Fibroblast of lung (primary cell): Measurements from ENCODE around the gene ZBTB7C.

Source experiments
- CTCF ChIP-seq, 2 donors: IDR thresholded peaks in 1 of 2; conservative IDR thresholded peaks in 1 of 2; 1 replicate in 1 of 2; 2 replicates in 1 of 2; pipeline ENCODE4 v1.5.1; 2011 to 2012; ENCODE audit warnings: low read length in 2 of 2, control low read depth in 1 of 2, inconsistent platforms in 1 of 2, low read depth in 1 of 2, mild to moderate bottlenecking in 1 of 2
- EZH2 ChIP-seq: IDR thresholded peaks from 2 replicates; pipeline ENCODE4 v1.5.1; 2012; ENCODE audit warnings: low read length, control low read depth, mild to moderate bottlenecking; ENCODE audit errors: missing control alignments

DNA sequence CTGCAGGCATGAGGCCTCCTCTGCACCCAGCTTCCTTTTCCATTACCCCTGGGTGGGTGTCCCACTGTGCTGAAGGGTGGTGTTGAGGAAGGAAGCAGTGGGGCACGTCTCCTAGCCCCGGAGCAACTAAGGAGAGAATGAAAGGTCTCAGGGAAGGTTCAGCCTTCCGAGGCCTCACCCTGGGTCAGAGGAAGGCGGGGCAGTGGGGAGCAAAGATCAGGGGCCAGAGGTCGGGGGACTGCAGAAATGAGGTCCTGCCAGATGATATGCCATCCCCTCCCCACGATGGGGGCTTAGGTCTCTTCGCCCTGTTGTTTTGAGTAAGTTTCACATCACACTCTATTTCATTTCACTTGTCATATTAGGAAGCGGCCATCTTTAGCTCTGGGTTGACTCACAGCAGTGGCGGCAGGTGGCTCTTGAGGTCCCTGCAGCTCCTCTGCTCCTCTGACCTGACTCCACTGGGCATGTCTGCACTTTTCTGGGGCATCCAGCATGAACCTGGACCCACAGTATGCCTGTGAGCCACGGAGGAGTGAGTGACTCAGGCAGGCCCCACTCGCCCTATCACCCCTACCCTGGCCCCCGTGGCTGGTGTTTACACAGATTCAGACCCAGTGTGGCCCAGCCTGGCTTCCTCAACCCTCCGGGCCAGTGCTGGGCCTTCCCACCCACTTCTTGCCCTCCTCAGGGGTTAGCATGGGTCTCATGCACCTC, 325.0 kb downstream of the ZBTB7C start:
- TF ChIP-seq CTCF (conservative IDR thresholded peaks at IDR 0.05 in 1 of 2, IDR thresholded peaks at IDR 0.05 in 1 of 2; ENCODE audit: low read depth in 1 of 2, low read length in 2 of 2) = no peak
- no peak for TF ChIP-seq EZH2
